Sigmoid colon (tissue), 3 donors: Measurements from ENCODE around the gene ROBO1.

Source experiments
- POLR2A ChIP-seq, 2 donors: fragments of 450-650 bp; IDR thresholded peaks; one replicate each; pipeline ENCODE4 v1.6.1; 2016; ENCODE audit warnings: antibody characterized with exemption in 2 of 2, mild to moderate bottlenecking in 2 of 2, moderate library complexity in 2 of 2
- TF ChIP-seq, protein P1 (sequence below), 4 experiments: fragments of 450-650 bp in 3 of 4; fragments of 200-600 bp in 1 of 4; IDR thresholded peaks; one replicate each; pipeline ENCODE4 v1.5.1; 2016 to 2019; ENCODE audit warnings: antibody characterized with exemption in 4 of 4, mild to moderate bottlenecking in 3 of 4, moderate library complexity in 2 of 4

DNA sequence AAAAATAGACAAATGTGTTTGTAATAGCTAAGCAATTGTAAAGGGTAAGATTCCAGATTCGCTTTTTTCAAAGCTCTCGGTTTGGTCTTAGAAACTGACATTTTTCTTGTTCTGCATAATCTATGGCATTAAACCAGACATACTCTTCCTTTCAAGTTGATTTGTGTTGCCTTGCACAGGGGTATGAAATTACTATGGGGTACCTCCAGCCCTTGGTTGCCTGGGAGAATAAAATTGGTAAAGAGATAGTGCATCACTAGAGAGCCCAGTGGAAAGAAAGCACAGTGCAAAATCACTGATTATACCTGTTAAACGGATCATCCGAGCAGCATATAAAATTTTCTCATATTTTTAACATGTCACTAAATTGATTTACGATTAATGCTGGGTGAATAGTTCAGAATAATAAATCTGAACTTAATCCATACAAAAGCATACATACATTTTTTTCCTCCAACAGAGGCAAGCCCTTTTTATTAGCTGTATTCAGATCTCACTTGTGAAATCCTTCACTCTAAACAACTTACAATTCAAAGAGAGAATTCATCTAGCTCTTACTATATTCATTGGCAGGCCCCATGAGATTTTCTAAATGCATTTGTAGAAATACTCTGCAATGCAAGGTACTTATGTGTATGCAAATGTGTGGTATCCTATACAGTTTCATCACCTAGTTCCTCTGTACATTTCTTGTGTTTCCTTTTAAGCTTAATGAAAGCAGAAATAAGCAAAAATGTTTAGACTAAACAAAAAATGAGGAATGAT lies 224.4 kb downstream of the ROBO1 start:
- TF ChIP-seq POLR2A (IDR thresholded peaks at IDR 0.05) = no peak
- TF ChIP-seq, protein P1, sequence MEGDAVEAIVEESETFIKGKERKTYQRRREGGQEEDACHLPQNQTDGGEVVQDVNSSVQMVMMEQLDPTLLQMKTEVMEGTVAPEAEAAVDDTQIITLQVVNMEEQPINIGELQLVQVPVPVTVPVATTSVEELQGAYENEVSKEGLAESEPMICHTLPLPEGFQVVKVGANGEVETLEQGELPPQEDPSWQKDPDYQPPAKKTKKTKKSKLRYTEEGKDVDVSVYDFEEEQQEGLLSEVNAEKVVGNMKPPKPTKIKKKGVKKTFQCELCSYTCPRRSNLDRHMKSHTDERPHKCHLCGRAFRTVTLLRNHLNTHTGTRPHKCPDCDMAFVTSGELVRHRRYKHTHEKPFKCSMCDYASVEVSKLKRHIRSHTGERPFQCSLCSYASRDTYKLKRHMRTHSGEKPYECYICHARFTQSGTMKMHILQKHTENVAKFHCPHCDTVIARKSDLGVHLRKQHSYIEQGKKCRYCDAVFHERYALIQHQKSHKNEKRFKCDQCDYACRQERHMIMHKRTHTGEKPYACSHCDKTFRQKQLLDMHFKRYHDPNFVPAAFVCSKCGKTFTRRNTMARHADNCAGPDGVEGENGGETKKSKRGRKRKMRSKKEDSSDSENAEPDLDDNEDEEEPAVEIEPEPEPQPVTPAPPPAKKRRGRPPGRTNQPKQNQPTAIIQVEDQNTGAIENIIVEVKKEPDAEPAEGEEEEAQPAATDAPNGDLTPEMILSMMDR (IDR thresholded peaks at IDR 0.05) = no peak
